Sigmoid colon (tissue), 7 donors: ENCODE data around the gene PRSS8. TPM values are rescaled to one million over a fixed set of nuclear protein-coding genes. Genes with fewer than 3 reads are reported as not detected.

Source experiments
- DNase-seq: peaks from one replicate; pipeline ENCODE4 v3.0.0-alpha.2; 2019
- H3K27ac ChIP-seq, 4 donors: fragments of 200-600 bp; sonication (generic); one replicate each; pipeline ENCODE4 v1.5.1; 2016 to 2019; ENCODE audit warnings: mild to moderate bottlenecking in 1 of 4
- H3K27me3 ChIP-seq, 3 donors: fragments of 200-600 bp; sonication (generic); one replicate each; pipeline ENCODE4 v1.5.1; 2019; ENCODE audit warnings: mild to moderate bottlenecking in 1 of 3
- H3K36me3 ChIP-seq, 4 donors: fragments of 200-600 bp; sonication (generic); one replicate each; pipeline ENCODE4 v1.5.1; 2016 to 2019
- H3K4me1 ChIP-seq, 4 donors: fragments of 200-600 bp; sonication (generic); one replicate each; pipeline ENCODE4 v1.5.1; 2017 to 2019
- H3K4me3 ChIP-seq, 4 donors: fragments of 200-600 bp; sonication (generic); one replicate each; pipeline ENCODE4 v1.5.1; 2017 to 2019; ENCODE audit warnings: mild to moderate bottlenecking in 2 of 4, moderate library complexity in 1 of 4
- H3K9me3 ChIP-seq, 4 donors: fragments of 200-600 bp in 3 of 4; sonication (generic) in 3 of 4; one replicate each; pipeline versions ENCODE4 v1.5.1 to v1.6.1; 2013 to 2019
- EP300 ChIP-seq, 4 donors: sonication (generic); formaldehyde crosslinking; IDR thresholded peaks; one replicate each; pipeline ENCODE4 v1.6.1; 2017; ENCODE audit warnings: antibody characterized with exemption in 4 of 4
- POLR2A ChIP-seq, 2 donors: fragments of 450-650 bp; IDR thresholded peaks; one replicate each; pipeline ENCODE4 v1.6.1; 2016; ENCODE audit warnings: antibody characterized with exemption in 2 of 2, mild to moderate bottlenecking in 2 of 2, moderate library complexity in 2 of 2
- POLR2AphosphoS5 ChIP-seq, 4 donors: sonication (generic); formaldehyde crosslinking; IDR thresholded peaks; one replicate each; pipeline ENCODE4 v1.6.1; 2017; ENCODE audit warnings: antibody characterized with exemption in 4 of 4
- WGBS, 2 donors: extraction: QIAGEN DNeasy Blood & Tissue Kit; methylation state at CpG; one replicate each; pipeline ENCODE4 v1.1.7; 2013; 5-methylcytosine and 5-hydroxymethylcytosine counted together
- intact Hi-C: fragments of 100-400 bp; cut with DNase I; formaldehyde crosslinking; loops from one replicate; pipeline ENCODE4 v1.15.1; 2023
- polyA plus RNA-seq, 3 donors: library from polyadenylated mRNA; stranded (reverse); fragments of 200-250 nt; gene quantifications; one replicate each; pipeline ENCODE4 v1.2.3, GENCODE V29; 2013
- total RNA-seq, 4 donors: library from RNA; depleted of rRNA; stranded (reverse); fragments of >200 nt; gene quantifications; one replicate each; pipeline ENCODE4 v1.1.0, GENCODE V29; 2016
- TF ChIP-seq, protein P1 (sequence below), 4 experiments: fragments of 450-650 bp in 3 of 4; fragments of 200-600 bp in 1 of 4; IDR thresholded peaks; one replicate each; pipeline ENCODE4 v1.5.1; 2016 to 2019; ENCODE audit warnings: antibody characterized with exemption in 4 of 4, mild to moderate bottlenecking in 3 of 4, moderate library complexity in 2 of 4
- donor health status: healthy with polysubstance abuse.
- donor health status: Bipolar disorder and iron deficiency.
- donor health status: healthy.

Gene PRSS8
- total and polyA plus RNA-seq, 7 donors = 0.16 to 342 (median 28.9) TPM; not detected in 1

DNA sequence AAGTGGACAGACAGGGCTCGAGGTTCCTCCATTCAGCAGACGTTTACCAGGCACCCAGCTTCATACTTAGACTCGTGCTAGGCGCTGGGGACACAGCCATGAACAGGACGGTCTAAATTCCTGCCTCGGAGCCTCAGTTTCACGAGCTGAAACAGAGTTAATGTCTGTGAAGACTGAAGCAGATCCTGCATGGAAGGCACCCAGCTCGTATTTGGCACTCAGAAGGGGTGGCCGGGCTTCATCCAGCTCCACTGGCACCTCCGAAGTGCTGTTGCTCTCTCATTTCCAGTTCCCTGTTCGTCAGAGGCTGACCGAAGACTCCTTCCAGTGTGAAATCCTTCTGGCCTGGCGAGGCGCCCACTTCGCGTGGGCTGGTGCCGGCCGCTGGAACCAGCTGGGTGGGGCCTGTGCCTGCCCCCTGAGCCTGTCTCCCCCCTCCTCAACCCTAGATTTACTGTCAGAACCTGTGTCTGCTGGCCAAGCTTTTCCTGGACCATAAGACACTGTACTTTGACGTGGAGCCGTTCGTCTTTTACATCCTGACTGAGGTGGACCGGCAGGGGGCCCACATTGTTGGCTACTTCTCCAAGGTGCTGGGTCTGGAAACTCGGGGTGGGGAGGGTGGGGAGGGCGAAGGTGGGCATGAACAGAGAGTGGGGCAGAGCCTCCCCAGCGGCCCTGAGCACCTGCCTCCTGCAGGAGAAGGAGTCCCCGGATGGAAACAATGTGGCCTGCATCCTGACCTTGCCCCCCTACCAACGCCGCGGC lies 5.8 kb downstream of the PRSS8 start:
- Histone ChIP-seq H3K9me3 (no peaks in the 10 kb centered on the region), H3K27ac (peak overlapping the region; percentile 48 to 67 (median 60)), H3K27me3 (peaks cover 0 to 6% (median 4%) of the 10 kb centered on the region in 3 donors), H3K4me1 (peaks cover 0 to 22% (median 6%) of the 10 kb centered on the region in 4 donors), H3K4me3 (no peak overlapping the region), H3K36me3 (peaks cover 47 to 74% (median 51%) of the 10 kb centered on the region in 4 donors)
- peak in 1 of 4 donors; percentile 17 for TF ChIP-seq POLR2AphosphoS5 (IDR thresholded peaks at IDR 0.05)
- TF ChIP-seq, protein P1, sequence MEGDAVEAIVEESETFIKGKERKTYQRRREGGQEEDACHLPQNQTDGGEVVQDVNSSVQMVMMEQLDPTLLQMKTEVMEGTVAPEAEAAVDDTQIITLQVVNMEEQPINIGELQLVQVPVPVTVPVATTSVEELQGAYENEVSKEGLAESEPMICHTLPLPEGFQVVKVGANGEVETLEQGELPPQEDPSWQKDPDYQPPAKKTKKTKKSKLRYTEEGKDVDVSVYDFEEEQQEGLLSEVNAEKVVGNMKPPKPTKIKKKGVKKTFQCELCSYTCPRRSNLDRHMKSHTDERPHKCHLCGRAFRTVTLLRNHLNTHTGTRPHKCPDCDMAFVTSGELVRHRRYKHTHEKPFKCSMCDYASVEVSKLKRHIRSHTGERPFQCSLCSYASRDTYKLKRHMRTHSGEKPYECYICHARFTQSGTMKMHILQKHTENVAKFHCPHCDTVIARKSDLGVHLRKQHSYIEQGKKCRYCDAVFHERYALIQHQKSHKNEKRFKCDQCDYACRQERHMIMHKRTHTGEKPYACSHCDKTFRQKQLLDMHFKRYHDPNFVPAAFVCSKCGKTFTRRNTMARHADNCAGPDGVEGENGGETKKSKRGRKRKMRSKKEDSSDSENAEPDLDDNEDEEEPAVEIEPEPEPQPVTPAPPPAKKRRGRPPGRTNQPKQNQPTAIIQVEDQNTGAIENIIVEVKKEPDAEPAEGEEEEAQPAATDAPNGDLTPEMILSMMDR (IDR thresholded peaks at IDR 0.05) = no peak
- peak; percentile 77 for DNase-seq
- intact Hi-C loops = no loop called here
- WGBS, 2 donors = 21 to 58% methylated on average over 29 of the region's 29 CpGs

DNA sequence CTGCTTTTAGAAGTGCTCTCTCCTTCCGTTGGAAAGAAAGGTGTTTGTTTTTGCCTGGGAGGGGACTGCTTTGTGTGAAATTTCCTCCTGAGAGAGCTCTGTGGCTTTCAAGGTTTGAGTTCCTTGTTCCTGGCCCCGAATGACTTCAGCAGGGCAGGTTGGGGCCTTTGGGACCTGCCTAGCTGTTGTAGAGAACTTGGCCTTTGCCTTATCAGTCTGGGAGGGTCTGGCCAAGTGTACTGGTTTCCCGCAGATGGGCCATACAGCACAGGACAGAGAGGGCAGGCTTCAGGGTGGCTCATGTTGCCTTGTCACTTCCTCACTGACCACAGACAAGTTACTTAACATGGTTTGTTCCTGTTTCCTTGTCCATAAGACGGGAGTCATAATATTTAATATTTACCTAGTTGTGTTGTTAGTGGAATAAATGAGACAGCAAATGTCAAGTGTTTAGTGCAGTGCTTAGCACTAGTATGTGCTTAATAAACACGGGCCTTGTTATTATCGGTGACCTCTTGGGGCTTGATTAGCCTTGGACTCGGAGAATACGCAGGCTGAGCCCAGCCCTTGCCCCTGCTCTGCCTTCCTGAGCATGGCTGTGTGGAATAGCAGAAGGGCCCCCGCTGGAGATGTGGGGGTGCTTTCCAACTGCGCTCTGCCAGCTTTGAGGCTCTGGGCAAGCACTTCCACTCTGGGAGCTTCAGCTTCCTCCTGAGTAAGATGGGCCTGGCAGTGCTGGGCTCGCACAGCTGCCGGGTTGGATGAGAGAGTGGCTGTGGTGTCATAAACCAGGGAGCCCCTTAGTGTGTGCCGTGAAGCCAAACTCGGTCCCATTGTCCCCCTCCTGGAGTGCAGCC lies 6.6 kb downstream of the PRSS8 start:
- Histone ChIP-seq H3K4me1 (peaks cover 0 to 16% (median 5%) of the 10 kb centered on the region in 4 donors), H3K27ac (peak overlapping the region; percentile 48 to 67 (median 60)), H3K27me3 (no peaks in the 10 kb centered on the region), H3K36me3 (peaks cover 47 to 80% (median 51%) of the 10 kb centered on the region in 4 donors), H3K9me3 (no peaks in the 10 kb centered on the region), H3K4me3 (no peak overlapping the region)
- DNase-seq = no peak
- 19 to 49% methylated on average over 14 of the region's 14 CpGs for WGBS, 2 donors
- TF ChIP-seq POLR2AphosphoS5 (IDR thresholded peaks at IDR 0.05) (peak in 2 of 4 donors; percentile 12 to 37), POLR2A (IDR thresholded peaks at IDR 0.05) (peak in 1 of 2 donors; percentile 49)
- TF ChIP-seq, protein P1 (IDR thresholded peaks at IDR 0.05) = no peak
- intact Hi-C loops = no loop called here

DNA sequence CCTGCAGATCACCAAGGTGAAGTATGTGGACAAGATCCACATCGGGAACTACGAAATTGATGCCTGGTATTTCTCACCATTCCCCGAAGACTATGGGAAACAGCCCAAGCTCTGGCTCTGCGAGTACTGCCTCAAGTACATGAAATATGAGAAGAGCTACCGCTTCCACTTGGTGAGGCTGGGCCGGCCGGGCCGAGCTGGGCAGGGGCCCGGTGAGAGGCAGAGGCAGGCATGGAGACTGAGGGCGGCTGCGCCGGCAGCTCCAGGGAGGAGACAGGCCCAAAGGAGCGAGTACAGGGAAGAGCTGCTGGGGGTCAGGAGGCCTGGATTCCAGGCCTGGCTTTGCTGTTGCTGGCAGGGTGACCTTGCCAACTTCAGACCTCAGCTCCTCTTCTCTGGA lies 8.3 kb downstream of the PRSS8 start:
- Histone ChIP-seq H3K36me3 (peaks cover 48 to 94% (median 51%) of the 10 kb centered on the region in 4 donors), H3K4me1 (peaks cover 0 to 15% (median 5%) of the 10 kb centered on the region in 4 donors), H3K27me3 (no peaks in the 10 kb centered on the region), H3K9me3 (no peaks in the 10 kb centered on the region), H3K4me3 (no peak overlapping the region), H3K27ac (no peak overlapping the region)
- DNase-seq = no peak
- intact Hi-C loops = no loop called here
- TF ChIP-seq, protein P1 (IDR thresholded peaks at IDR 0.05) = no peak
- no peak for TF ChIP-seq EP300 (IDR thresholded peaks at IDR 0.05)
- TF ChIP-seq POLR2A (IDR thresholded peaks at IDR 0.05) = no peak
- TF ChIP-seq POLR2AphosphoS5 (IDR thresholded peaks at IDR 0.05) = no peak
- 93 to 95% methylated on average over 13 of the region's 13 CpGs for whole genome bisulfite sequencing, 2 donors

DNA sequence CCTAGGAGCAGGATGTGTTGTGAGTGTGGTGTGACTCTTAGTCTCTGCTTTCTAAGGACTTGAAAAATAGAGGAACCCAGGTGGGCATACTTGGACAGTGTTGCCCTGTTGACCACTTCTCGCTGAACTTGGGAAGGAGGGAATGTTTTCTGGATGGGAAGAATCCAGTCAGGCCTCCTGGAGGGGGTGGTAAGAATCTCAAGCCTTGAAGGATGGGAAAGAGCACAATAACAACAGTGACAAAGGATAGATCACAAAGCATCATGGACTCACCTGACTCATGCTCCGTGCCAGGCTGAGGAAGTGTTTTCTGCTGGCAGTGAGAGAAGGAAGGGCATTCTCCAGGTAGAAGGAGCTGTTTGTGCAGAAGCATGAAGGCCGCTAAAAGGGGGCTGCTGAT lies 9.7 kb downstream of the PRSS8 start:
- H3K27ac ChIP-seq = no peak overlapping the region
- H3K4me1 ChIP-seq = peaks cover 0 to 15% (median 5%) of the 10 kb centered on the region in 4 donors
- H3K27me3 ChIP-seq = no peaks in the 10 kb centered on the region
- H3K36me3 ChIP-seq = peaks cover 38 to 94% (median 50%) of the 10 kb centered on the region in 4 donors
- intact Hi-C loops = no loop called here
- no peak for TF ChIP-seq POLR2AphosphoS5 (IDR thresholded peaks at IDR 0.05)
- TF ChIP-seq POLR2A (IDR thresholded peaks at IDR 0.05) = no peak
- TF ChIP-seq, protein P1 (IDR thresholded peaks at IDR 0.05) = no peak
- TF ChIP-seq EP300 (IDR thresholded peaks at IDR 0.05) = no peak
- WGBS, 2 donors = 92 to 96% methylated on average over 3 of the region's 3 CpGs
- H3K4me3 ChIP-seq = no peak overlapping the region
- no peak for DNase-seq
- H3K9me3 ChIP-seq = no peaks in the 10 kb centered on the region
